ENCODE measurements around the gene P2RY11. TPM values are rescaled to one million over a fixed set of nuclear protein-coding genes. Genes with fewer than 3 reads are reported as not detected.

Gene P2RY11
- total RNA-seq, 1 experiment from 2014 or later, result 43.8 TPM

DNA sequence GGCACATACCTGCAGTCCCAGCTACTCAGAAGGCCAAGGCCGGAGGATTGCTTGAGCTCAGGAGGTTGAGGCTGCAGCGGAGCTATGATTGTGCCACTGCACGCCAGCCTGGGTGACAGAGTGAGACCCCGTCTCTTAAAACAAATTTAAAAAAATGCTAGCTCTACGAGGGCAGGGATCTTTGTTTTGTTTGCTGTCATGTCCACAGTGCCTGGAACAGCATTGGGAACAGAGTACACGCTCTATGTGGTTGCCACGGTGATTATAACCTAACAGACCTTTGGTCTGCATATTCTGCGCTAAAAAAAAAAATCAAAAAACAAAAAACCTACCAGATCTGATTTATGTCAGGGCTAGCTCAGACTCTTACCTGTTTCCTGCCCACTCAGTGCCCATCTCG, 27.6 kb upstream of the P2RY11 start:
- Histone ChIP-seq H3K9me2 (ENCODE audit: insufficient read depth) (no peaks in the 10 kb centered on the region), H3K36me3 (ENCODE audit: control insufficient read depth in 1 of 2, insufficient read depth in 2 of 2, low read length in 2 of 2) (no peaks in the 10 kb centered on the region), H3K9me3 (ENCODE audit: control insufficient read depth in 1 of 2, insufficient read depth in 1 of 2, low read depth in 1 of 2, low read length in 2 of 2) (no peaks in the 10 kb centered on the region), H3K79me2 (ENCODE audit: insufficient read depth, low read length) (no peaks in the 10 kb centered on the region), H3K4me1 (ENCODE audit: control insufficient read depth in 1 of 2, insufficient read depth in 2 of 2, low read length in 2 of 2) (peaks cover 2 to 14% of the 10 kb centered on the region in 2 experiments; a peak in 3 of 4 replicates), H3K27me3 (ENCODE audit: insufficient read depth, low read length) (no peaks in the 10 kb centered on the region), H3K9ac (ENCODE audit: low read length) (no peak overlapping the region), H3K4me3 (replicated peaks in 1 of 2; ENCODE audit: low read depth in 1 of 2, low read length in 2 of 2) (no peak overlapping the region), H2AFZ (ENCODE audit: low read depth, low read length, poor library complexity, severe bottlenecking) (no peak overlapping the region), H3K4me2 (ENCODE audit: low read length) (no peak overlapping the region), H4K20me1 (ENCODE audit: insufficient read depth) (no peaks in the 10 kb centered on the region), H3K27ac (ENCODE audit: low read depth, low read length) (no peak overlapping the region)
- ChIA-PET CTCF (no interaction called here), POLR2A (interaction anchor here (0.7 kb wide), 1 partner anchor 10 kb away, joined by 3 read pairs; no protein-coding TSS in a partner anchor), RAD21 (ENCODE audit: low non-redundant PET in 1 of 2, low total read pairs in 2 of 2, uncharacterized antibody in 2 of 2, unreplicated experiment in 2 of 2) (no interaction called here)
- DNase-seq (ENCODE audit: low read depth, low spot score) (no peak), ATAC-seq (no peak)
- no TSS peak for BruUV-seq (replicated peaks)
- intact Hi-C loops (cut with micrococcal nuclease), result no loop called here
- TF ChIP-seq SIN3A (IDR thresholded peaks at IDR 0.05; ENCODE audit: low read depth) (no peak), CBX3 (IDR thresholded peaks at IDR 0.05; ENCODE audit: low read depth) (no peak), ZFX (IDR thresholded peaks at IDR 0.05) (no peak), JUND (IDR thresholded peaks at IDR 0.05) (no peak), POLR2A (IDR thresholded peaks at IDR 0.05; ENCODE audit: borderline replicate concordance, extremely low read depth, insufficient read depth, insufficient read length) (no peak), EGR1 (IDR thresholded peaks at IDR 0.05; ENCODE audit: low read depth) (no peak), ELF1 (IDR thresholded peaks at IDR 0.05; ENCODE audit: borderline replicate concordance, low read depth) (no peak), FOSL1 (IDR thresholded peaks at IDR 0.05; ENCODE audit: low read depth) (no peak), SRF (IDR thresholded peaks at IDR 0.05; ENCODE audit: low read depth) (no peak)
- TF ChIP-seq, protein P1, sequence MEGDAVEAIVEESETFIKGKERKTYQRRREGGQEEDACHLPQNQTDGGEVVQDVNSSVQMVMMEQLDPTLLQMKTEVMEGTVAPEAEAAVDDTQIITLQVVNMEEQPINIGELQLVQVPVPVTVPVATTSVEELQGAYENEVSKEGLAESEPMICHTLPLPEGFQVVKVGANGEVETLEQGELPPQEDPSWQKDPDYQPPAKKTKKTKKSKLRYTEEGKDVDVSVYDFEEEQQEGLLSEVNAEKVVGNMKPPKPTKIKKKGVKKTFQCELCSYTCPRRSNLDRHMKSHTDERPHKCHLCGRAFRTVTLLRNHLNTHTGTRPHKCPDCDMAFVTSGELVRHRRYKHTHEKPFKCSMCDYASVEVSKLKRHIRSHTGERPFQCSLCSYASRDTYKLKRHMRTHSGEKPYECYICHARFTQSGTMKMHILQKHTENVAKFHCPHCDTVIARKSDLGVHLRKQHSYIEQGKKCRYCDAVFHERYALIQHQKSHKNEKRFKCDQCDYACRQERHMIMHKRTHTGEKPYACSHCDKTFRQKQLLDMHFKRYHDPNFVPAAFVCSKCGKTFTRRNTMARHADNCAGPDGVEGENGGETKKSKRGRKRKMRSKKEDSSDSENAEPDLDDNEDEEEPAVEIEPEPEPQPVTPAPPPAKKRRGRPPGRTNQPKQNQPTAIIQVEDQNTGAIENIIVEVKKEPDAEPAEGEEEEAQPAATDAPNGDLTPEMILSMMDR (IDR thresholded peaks at IDR 0.05 in 2 of 3, conservative IDR thresholded peaks at IDR 0.05 in 1 of 3; ENCODE audit: borderline replicate concordance in 1 of 3, insufficient read depth in 1 of 3, low read depth in 2 of 3, low read length in 2 of 3), result no peak
- TF ChIP-seq, protein P2, sequence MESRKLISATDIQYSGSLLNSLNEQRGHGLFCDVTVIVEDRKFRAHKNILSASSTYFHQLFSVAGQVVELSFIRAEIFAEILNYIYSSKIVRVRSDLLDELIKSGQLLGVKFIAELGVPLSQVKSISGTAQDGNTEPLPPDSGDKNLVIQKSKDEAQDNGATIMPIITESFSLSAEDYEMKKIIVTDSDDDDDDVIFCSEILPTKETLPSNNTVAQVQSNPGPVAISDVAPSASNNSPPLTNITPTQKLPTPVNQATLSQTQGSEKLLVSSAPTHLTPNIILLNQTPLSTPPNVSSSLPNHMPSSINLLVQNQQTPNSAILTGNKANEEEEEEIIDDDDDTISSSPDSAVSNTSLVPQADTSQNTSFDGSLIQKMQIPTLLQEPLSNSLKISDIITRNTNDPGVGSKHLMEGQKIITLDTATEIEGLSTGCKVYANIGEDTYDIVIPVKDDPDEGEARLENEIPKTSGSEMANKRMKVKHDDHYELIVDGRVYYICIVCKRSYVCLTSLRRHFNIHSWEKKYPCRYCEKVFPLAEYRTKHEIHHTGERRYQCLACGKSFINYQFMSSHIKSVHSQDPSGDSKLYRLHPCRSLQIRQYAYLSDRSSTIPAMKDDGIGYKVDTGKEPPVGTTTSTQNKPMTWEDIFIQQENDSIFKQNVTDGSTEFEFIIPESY (IDR thresholded peaks at IDR 0.05; ENCODE audit: extremely low read depth, insufficient replicate concordance, low read length), result no peak
